PFSK-1 (cell line): ENCODE data around the gene RGP1.

Experiments
- FOXP2 ChIP-seq: optimal IDR thresholded peaks from 2 replicates; pipeline ENCODE3; 2011; ENCODE audit warnings: borderline replicate concordance, control low read depth, inconsistent platforms; ENCODE audit not compliant: insufficient read depth; ENCODE audit errors: extremely low read length, extremely low read depth
- POLR2AphosphoS5 ChIP-seq: IDR thresholded peaks from 2 replicates; pipeline ENCODE4 v1.6.1; 2012; ENCODE audit warnings: low read depth, mild to moderate bottlenecking, control low read depth, low read length, moderate library complexity
- SIN3A ChIP-seq: IDR thresholded peaks from 2 replicates; pipeline ENCODE4 v1.6.1; 2012; ENCODE audit warnings: mild to moderate bottlenecking, low read length, moderate library complexity, borderline replicate concordance; ENCODE audit not compliant: insufficient read depth
- TAF1 ChIP-seq: IDR thresholded peaks from 2 replicates; pipeline ENCODE4 v1.6.1; 2012; ENCODE audit warnings: low read length, control low read depth, borderline replicate concordance; ENCODE audit not compliant: insufficient read depth
- TF ChIP-seq, protein P1 (sequence below), 2 experiments: IDR thresholded peaks; 2 replicates each; pipeline versions ENCODE4 v1.6.1 to v1.8.0; 2011 to 2012; ENCODE audit warnings: low read depth in 2 of 2, low read length in 2 of 2, control low read depth in 1 of 2, inconsistent platforms in 1 of 2, mild to moderate bottlenecking in 1 of 2, moderate library complexity in 1 of 2; ENCODE audit not compliant: insufficient read depth in 1 of 2

RGP1 gene

DNA sequence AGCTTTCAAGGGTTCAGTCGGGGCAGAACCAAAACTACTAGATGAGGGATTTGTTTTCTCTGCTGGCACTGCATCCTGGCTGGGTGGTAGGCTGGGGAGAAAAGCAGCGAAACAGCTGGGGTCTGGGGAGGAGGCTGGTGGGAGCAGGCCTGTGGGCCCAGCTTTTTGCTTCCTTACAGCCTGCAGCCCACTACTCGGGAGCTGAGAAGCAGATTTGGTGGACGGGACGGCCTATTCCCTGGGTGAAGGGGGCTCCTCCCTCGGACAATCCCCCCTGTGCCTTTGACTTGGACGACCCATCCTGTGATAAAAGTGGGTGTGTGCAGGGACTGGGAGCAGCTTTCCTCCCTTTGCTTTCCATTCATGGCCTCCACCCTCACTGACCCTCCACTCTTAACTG is 51.4 kb downstream of the RGP1 start:
- TF ChIP-seq SIN3A, result no peak
- TF ChIP-seq, protein P1, sequence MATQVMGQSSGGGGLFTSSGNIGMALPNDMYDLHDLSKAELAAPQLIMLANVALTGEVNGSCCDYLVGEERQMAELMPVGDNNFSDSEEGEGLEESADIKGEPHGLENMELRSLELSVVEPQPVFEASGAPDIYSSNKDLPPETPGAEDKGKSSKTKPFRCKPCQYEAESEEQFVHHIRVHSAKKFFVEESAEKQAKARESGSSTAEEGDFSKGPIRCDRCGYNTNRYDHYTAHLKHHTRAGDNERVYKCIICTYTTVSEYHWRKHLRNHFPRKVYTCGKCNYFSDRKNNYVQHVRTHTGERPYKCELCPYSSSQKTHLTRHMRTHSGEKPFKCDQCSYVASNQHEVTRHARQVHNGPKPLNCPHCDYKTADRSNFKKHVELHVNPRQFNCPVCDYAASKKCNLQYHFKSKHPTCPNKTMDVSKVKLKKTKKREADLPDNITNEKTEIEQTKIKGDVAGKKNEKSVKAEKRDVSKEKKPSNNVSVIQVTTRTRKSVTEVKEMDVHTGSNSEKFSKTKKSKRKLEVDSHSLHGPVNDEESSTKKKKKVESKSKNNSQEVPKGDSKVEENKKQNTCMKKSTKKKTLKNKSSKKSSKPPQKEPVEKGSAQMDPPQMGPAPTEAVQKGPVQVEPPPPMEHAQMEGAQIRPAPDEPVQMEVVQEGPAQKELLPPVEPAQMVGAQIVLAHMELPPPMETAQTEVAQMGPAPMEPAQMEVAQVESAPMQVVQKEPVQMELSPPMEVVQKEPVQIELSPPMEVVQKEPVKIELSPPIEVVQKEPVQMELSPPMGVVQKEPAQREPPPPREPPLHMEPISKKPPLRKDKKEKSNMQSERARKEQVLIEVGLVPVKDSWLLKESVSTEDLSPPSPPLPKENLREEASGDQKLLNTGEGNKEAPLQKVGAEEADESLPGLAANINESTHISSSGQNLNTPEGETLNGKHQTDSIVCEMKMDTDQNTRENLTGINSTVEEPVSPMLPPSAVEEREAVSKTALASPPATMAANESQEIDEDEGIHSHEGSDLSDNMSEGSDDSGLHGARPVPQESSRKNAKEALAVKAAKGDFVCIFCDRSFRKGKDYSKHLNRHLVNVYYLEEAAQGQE (IDR thresholded peaks at IDR 0.05; ENCODE audit: insufficient read depth in 1 of 2, low read depth in 2 of 2, low read length in 2 of 2), result no peak
- TF ChIP-seq TAF1, result no peak
- no peak for TF ChIP-seq POLR2AphosphoS5
- TF ChIP-seq FOXP2, result no peak

DNA sequence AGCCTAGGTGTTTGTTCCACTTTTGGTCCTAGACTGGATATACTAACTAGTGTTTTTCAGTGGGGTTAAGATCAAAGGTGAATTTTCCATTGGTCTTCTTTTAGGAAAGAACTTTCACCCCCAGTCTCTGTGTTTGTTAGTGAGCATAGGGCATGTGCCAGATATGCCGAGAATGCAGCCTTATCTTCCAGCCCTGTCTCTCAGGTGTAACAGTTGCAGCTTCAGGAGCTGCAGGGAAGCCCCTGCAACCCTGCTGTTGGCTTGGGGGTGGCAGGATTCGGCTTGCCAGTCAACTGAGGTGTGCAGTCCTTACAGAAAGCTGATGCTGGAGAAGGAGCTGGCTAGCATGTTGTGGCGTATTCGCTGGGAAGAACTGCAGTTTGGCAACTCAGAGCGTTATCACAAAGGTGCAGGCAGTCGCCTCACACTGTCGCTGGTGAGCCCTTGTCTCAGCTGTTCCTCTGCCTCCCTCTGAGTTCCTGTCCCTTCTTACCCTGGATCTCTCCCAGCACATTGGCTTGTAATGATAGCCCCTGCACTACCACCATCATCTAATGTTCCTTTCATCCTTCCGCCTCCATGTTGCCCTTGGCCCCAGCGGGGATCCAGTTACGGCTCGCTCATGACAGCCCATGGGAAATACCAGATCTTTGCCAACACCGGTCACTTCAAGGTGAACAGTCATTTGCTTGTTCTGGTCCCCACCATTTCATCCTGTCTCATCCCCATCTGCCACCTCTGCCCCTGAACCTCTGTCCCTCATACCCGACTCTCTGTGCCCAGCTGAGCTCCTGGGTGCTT is 52.4 kb downstream of the RGP1 start:
- TF ChIP-seq TAF1 (no peak), FOXP2 (no peak), POLR2AphosphoS5 (no peak), SIN3A (no peak)
- TF ChIP-seq, protein P1 (IDR thresholded peaks at IDR 0.05; ENCODE audit: insufficient read depth in 1 of 2, low read depth in 2 of 2, low read length in 2 of 2), result no peak

DNA sequence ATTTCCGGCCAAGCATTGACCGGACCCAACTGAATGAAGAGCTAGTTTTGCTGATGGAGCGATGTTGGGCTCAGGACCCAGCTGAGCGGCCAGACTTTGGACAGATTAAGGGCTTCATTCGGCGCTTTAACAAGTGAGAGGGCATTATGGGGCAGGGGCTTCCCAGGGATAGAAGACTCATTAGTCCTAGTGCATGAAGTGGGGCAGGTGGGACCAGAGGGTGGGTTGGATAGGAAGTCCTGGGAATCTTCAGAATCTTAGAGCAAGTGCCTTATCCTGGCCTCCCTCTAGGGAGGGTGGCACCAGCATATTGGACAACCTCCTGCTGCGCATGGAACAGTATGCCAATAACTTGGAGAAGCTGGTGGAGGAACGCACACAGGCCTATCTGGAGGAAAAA is 57.0 kb downstream of the RGP1 start:
- no peak for TF ChIP-seq SIN3A
- TF ChIP-seq POLR2AphosphoS5, result no peak
- TF ChIP-seq, protein P1 (IDR thresholded peaks at IDR 0.05; ENCODE audit: insufficient read depth in 1 of 2, low read depth in 2 of 2, low read length in 2 of 2), result no peak
- no peak for TF ChIP-seq FOXP2
- TF ChIP-seq TAF1, result no peak
